Panc1 (cell line): Measurements from ENCODE around the gene HS2ST1.

ENCODE experiments used
- POLR2AphosphoS5 ChIP-seq: IDR thresholded peaks from 2 replicates; pipeline ENCODE4 v1.6.1; 2012; ENCODE audit warnings: mild to moderate bottlenecking, low read depth, low read length, moderate library complexity
- SIN3A ChIP-seq: IDR thresholded peaks from 2 replicates; pipeline ENCODE4 v1.6.1; 2012; ENCODE audit warnings: low read depth, mild to moderate bottlenecking, low read length, moderate library complexity, borderline replicate concordance; ENCODE audit not compliant: insufficient read depth
- TF ChIP-seq, protein P1 (sequence below): fragments of 450-650 bp; IDR thresholded peaks from 2 replicates; pipeline ENCODE4 v1.5.1; 2017; ENCODE audit warnings: mild to moderate bottlenecking

GRCh38 chr1:86997538-86997937 lies 83.1 kb downstream of the HS2ST1 start:
- TF ChIP-seq, protein P1, sequence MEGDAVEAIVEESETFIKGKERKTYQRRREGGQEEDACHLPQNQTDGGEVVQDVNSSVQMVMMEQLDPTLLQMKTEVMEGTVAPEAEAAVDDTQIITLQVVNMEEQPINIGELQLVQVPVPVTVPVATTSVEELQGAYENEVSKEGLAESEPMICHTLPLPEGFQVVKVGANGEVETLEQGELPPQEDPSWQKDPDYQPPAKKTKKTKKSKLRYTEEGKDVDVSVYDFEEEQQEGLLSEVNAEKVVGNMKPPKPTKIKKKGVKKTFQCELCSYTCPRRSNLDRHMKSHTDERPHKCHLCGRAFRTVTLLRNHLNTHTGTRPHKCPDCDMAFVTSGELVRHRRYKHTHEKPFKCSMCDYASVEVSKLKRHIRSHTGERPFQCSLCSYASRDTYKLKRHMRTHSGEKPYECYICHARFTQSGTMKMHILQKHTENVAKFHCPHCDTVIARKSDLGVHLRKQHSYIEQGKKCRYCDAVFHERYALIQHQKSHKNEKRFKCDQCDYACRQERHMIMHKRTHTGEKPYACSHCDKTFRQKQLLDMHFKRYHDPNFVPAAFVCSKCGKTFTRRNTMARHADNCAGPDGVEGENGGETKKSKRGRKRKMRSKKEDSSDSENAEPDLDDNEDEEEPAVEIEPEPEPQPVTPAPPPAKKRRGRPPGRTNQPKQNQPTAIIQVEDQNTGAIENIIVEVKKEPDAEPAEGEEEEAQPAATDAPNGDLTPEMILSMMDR = no peak
- no peak for TF ChIP-seq SIN3A
- TF ChIP-seq POLR2AphosphoS5 = no peak
